ENCODE results near the gene RFC1. TPM values are rescaled to one million over a fixed set of nuclear protein-coding genes. Genes with fewer than 3 reads are reported as not detected.

The RFC1 gene
- total and polyA plus RNA-seq, 2 of the 4 experiments (the other 2 are of a cell fraction), result 18.4 to 49.3 TPM

- no peak overlapping the region for H2AK9ac ChIP-seq (replicated peaks; ENCODE audit: low read depth, low read length, poor library complexity)
- no peak for TF ChIP-seq BHLHE40 (IDR thresholded peaks at IDR 0.05; ENCODE audit: low read depth, low read length)
- TF ChIP-seq MAZ (IDR thresholded peaks at IDR 0.05; ENCODE audit: borderline replicate concordance, low read depth, low read length), result no peak
- TF ChIP-seq FOS (IDR thresholded peaks at IDR 0.05; ENCODE audit: low read depth, low read length), result no peak
- no peak for TF ChIP-seq MAFK (IDR thresholded peaks at IDR 0.05; ENCODE audit: low read depth, low read length)
- no peak for TF ChIP-seq ELK1 (IDR thresholded peaks at IDR 0.05; ENCODE audit: borderline replicate concordance, low read depth, low read length)
- no peak for TF ChIP-seq CHD1 (IDR thresholded peaks at IDR 0.05; ENCODE audit: low read depth, low read length)
- no peak for TF ChIP-seq SMC3 (IDR thresholded peaks at IDR 0.05; ENCODE audit: low read depth, low read length)
- TF ChIP-seq, protein P1, sequence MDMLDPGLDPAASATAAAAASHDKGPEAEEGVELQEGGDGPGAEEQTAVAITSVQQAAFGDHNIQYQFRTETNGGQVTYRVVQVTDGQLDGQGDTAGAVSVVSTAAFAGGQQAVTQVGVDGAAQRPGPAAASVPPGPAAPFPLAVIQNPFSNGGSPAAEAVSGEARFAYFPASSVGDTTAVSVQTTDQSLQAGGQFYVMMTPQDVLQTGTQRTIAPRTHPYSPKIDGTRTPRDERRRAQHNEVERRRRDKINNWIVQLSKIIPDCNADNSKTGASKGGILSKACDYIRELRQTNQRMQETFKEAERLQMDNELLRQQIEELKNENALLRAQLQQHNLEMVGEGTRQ (IDR thresholded peaks at IDR 0.05; ENCODE audit: low read depth, low read length), result no peak
- no peak for TF ChIP-seq NFE2L2 (IDR thresholded peaks at IDR 0.05; ENCODE audit: low read depth, low read length)
- dilution Hi-C loops (cut with HindIII; ENCODE audit: low sequenced_read_pairs, unreplicated experiment), result no loop called here
- peaks cover 2% of the 10 kb centered on the region; the same call in 1 of the 2 replicates for H3K9me1 ChIP-seq (ENCODE audit: insufficient read depth, low read length)
- H2AFZ ChIP-seq (replicated peaks; ENCODE audit: low read length, poor library complexity), result no peak overlapping the region
- ChIA-PET POLR2A (ENCODE audit: unreplicated experiment) (no interaction called here), CTCF (no interaction called here)
- H4K5ac ChIP-seq (ENCODE audit: low read depth, low read length), result no peak overlapping the region
- WGBS, 2 experiments (ENCODE audit: extremely low coverage in 2 of 2, insufficient read length in 1 of 2), result no CpG with 5 or more reads among the region's 2 CpGs
- H3K4me1 ChIP-seq (ENCODE audit: control insufficient read depth, insufficient read depth, low read length), result peaks cover 2% of the 10 kb centered on the region; the same call in 1 of the 2 replicates
- no peak overlapping the region for H3K4me3 ChIP-seq (ENCODE audit: insufficient read depth, low read depth, low read length)
- BruUV-seq (replicated peaks), result no TSS peak
- no peak overlapping the region for H3K18ac ChIP-seq (ENCODE audit: low read depth, low read length)
- no peak overlapping the region for H3K56ac ChIP-seq (ENCODE audit: extremely low read depth, insufficient read depth, low read length)
- no peak overlapping the region for H2AK5ac ChIP-seq (ENCODE audit: low read depth, low read length)
- H3K14ac ChIP-seq (replicated peaks; ENCODE audit: low read depth, low read length), result no peak overlapping the region
- intact Hi-C loops (cut with micrococcal nuclease), result no loop called here
- no peak overlapping the region for H2BK20ac ChIP-seq (ENCODE audit: low read depth, low read length)
- no peak overlapping the region for H3K4me2 ChIP-seq (ENCODE audit: low read depth, low read length)
- H2BK120ac ChIP-seq (ENCODE audit: low read depth, low read length), result no peak overlapping the region
- H4K20me1 ChIP-seq (ENCODE audit: insufficient read depth, low read length), result no peaks in the 10 kb centered on the region; the same call in 1 of the 2 replicates
- DNase-seq (no peak), ATAC-seq (ENCODE audit: low read depth) (no peak)
- no peak overlapping the region for H3K9ac ChIP-seq (ENCODE audit: low read depth, low read length)
- H3K9me3 ChIP-seq (ENCODE audit: control insufficient read depth, insufficient read depth, low read length), result no peaks in the 10 kb centered on the region
- no peak overlapping the region for H2BK5ac ChIP-seq (ENCODE audit: low read depth, low read length, poor library complexity, severe bottlenecking)
- H4K91ac ChIP-seq (ENCODE audit: insufficient read depth, low read depth, low read length), result no peak overlapping the region
- H3K4ac ChIP-seq (ENCODE audit: low read depth, low read length), result no peak overlapping the region
- H3K79me1 ChIP-seq (ENCODE audit: low read depth in 1 of 2, low read length in 2 of 2), result peaks cover 16 to 38% of the 10 kb centered on the region in 2 experiments
- H3K27ac ChIP-seq (ENCODE audit: insufficient read depth, low read length), result no peak overlapping the region
- no peaks in the 10 kb centered on the region for H3K27me3 ChIP-seq (ENCODE audit: control insufficient read depth, insufficient read depth, low read length)
- H2BK15ac ChIP-seq (ENCODE audit: low read depth, low read length), result no peak overlapping the region
- H3K23ac ChIP-seq (ENCODE audit: low read depth, low read length), result no peak overlapping the region
- in situ Hi-C loops (cut with MboI; ENCODE audit: low sequenced_read_pairs), result no loop called here
- H3K36me3 ChIP-seq (ENCODE audit: control insufficient read depth, insufficient read depth, low read length), result no peaks in the 10 kb centered on the region; the same call in 1 of the 2 replicates
- no peak overlapping the region for H4K8ac ChIP-seq (ENCODE audit: low read depth in 2 of 2, low read length in 2 of 2)
These were observed 26.2 kb downstream of the RFC1 start for GRCh38 chr4:39339968-39340367.

Measured in IMR-90 (cell line).